ENCODE results near the gene MAST1.

- no peak for TF ChIP-seq POLR2A (IDR thresholded peaks at IDR 0.05)
- TF ChIP-seq, protein P1, sequence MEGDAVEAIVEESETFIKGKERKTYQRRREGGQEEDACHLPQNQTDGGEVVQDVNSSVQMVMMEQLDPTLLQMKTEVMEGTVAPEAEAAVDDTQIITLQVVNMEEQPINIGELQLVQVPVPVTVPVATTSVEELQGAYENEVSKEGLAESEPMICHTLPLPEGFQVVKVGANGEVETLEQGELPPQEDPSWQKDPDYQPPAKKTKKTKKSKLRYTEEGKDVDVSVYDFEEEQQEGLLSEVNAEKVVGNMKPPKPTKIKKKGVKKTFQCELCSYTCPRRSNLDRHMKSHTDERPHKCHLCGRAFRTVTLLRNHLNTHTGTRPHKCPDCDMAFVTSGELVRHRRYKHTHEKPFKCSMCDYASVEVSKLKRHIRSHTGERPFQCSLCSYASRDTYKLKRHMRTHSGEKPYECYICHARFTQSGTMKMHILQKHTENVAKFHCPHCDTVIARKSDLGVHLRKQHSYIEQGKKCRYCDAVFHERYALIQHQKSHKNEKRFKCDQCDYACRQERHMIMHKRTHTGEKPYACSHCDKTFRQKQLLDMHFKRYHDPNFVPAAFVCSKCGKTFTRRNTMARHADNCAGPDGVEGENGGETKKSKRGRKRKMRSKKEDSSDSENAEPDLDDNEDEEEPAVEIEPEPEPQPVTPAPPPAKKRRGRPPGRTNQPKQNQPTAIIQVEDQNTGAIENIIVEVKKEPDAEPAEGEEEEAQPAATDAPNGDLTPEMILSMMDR (IDR thresholded peaks at IDR 0.05) = no peak
Measured at GRCh38 chr19:12790628-12791344, 47.5 kb upstream of the MAST1 start.

Data from adrenal gland (tissue), 5 donors.